Measurements from ENCODE around the gene IL2RG. TPM values are rescaled to one million over a fixed set of nuclear protein-coding genes. Genes with fewer than 3 reads are reported as not detected.

Gene IL2RG
- 1 to 10 TPM in 5 of 6 experiments, under 1 TPM in 1; 0.64 to 4.0 (median 1.7) TPM for total RNA-seq
- long read RNA-seq, partial matches to known transcripts = 0 of 1 reads
- long read RNA-seq, other reads (novel, unspliced or antisense) = 0 of 1 reads

DNA sequence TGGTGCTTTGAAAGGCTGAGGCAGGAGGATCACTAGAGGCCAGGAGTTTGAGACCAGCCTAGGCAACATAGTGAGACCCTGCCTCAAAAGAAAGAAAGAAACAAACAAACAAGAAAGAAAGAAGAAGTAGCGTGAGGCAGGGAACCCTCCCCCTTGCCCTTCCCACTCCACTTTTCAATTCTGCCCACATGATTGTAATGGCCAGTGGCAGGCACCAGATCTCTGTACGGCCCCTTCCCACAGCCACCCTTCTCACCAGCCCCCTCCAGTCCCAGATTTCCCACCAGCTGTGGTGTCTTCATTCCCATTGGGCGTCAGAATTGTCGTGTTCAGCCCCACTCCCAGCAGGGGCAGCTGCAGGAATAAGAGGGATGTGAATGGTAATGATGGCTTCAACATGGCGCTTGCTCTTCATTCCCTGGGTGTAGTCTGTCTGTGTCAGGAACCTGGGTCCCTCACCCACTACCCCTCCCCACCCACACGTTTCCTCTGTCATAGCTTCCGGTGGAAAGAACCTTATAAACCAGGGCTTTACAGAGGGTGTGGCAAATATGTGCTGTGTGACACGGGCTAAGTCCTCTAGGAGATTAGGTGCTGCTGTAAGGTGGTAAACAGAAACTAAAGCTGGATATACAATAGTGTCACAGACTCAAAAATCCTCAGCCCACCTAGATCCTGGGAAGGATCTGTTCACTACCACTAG is at the start of gene IL2RG:
Gene IL2RG, minus strand, starts transcription at position 437 of the 703 bp plus-strand sequence. Its CDS starts 38 bp downstream, at position 399.
- DNase-seq (peak in 1 of 3 donors; percentile 34), ATAC-seq (peak; percentile 51 to 71 (median 60))
- H3K27me3 ChIP-seq = no peaks in the 10 kb centered on the region
- 38% methylated on average over 7 of the region's 8 CpGs for WGBS (ENCODE audit: insufficient coverage, low coverage, low lambda C conversion rate, missing lambda C conversion rate)
- no peaks in the 10 kb centered on the region for H3K36me3 ChIP-seq
- H3K27ac ChIP-seq = peak within 1 kb of the TSS in 2 of 3 donors; percentile 3 to 40
- peak; percentile 47 for TF ChIP-seq POLR2A (IDR thresholded peaks at IDR 0.05)
- TF ChIP-seq CTCF (IDR thresholded peaks at IDR 0.05) = no peak
- H3K9me3 ChIP-seq = no peaks in the 10 kb centered on the region
- no peaks in the 10 kb centered on the region for H3K4me1 ChIP-seq
- H3K4me3 ChIP-seq = peak within 1 kb of the TSS in 1 of 3 donors; percentile 1
- intact Hi-C loops (cut with DNase I) = no loop called here

DNA sequence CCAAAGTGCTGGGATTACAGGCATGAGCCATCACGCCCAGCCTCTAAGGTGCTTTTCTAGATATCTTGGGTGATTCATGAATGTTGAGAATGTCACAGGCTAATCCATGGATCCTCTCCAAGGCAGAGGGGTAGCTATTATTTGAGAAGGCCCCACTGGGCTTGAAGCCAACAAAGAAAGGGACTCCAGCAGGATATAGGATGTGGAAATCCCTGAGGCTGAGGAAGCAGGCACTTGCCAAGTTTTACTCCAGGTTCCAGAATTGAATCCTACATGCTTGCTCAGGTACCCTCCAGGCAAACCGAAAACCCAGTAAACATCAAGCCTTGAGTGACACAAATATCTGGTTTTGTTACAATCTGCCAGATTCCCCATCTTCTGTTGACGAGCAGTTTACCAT is 49.1 kb upstream of the IL2RG start:
- Histone ChIP-seq H3K27me3 (no peaks in the 10 kb centered on the region), H3K36me3 (no peaks in the 10 kb centered on the region), H3K9me3 (no peaks in the 10 kb centered on the region), H3K4me3 (no peak overlapping the region), H3K4me1 (no peaks in the 10 kb centered on the region), H3K27ac (no peak overlapping the region)
- 51% methylated on average over 2 of the region's 3 CpGs for WGBS (ENCODE audit: insufficient coverage, low coverage, low lambda C conversion rate, missing lambda C conversion rate)
- ATAC-seq (no peak), DNase-seq (no peak)
- intact Hi-C loops (cut with DNase I) = no loop called here
- no peak for TF ChIP-seq POLR2A (IDR thresholded peaks at IDR 0.05)
- no peak for TF ChIP-seq CTCF (IDR thresholded peaks at IDR 0.05)

DNA sequence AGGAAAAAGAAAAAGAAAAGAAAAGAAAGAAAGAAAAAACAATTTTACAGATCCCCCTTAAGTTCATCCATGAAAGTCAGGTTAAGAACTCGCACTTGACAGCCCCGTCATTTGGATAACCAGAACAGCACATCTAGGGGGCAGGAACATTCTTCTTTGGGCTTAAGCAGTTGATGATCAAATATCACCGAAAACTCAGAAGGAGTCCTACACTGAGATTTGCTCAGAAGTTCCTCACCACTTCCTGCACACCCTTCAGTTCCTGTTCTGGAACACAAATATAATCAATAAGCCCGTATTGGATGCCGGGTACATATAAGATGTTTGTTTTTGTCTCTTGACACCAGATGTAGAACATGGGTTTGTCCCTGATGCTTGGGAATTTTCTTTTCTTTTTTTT is 48.0 kb upstream of the IL2RG start:
- Histone ChIP-seq H3K27ac (no peak overlapping the region), H3K4me3 (no peak overlapping the region), H3K4me1 (no peaks in the 10 kb centered on the region), H3K27me3 (no peaks in the 10 kb centered on the region), H3K36me3 (no peaks in the 10 kb centered on the region), H3K9me3 (no peaks in the 10 kb centered on the region)
- TF ChIP-seq CTCF (IDR thresholded peaks at IDR 0.05) (no peak), POLR2A (IDR thresholded peaks at IDR 0.05) (no peak)
- ATAC-seq = no peak
- DNase-seq = no peak
- WGBS (ENCODE audit: insufficient coverage, low coverage, low lambda C conversion rate, missing lambda C conversion rate) = 48% methylated on average over 5 of the region's 5 CpGs
- intact Hi-C loops (cut with DNase I) = no loop called here

DNA sequence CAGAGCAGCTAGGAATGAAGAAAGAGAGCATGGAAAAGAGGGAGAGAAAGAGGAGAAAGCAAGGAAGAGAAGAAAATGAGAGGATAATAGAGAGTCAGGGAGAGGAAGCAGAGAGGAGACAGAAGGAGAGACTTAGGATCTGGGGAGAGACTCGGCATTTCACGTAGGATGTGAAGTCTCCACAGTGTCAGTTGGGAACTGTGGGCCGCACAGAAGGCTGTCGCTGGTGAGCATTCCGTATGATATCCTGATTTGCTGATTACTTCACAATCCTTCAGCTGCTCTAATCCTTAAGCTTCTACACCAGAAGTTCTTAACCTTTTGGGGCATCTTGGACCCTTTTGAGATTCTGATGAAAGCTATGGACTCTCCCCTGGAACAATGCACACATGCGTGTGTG is 47.2 kb upstream of the IL2RG start:
- ATAC-seq (no peak), DNase-seq (no peak)
- no peak for TF ChIP-seq CTCF (IDR thresholded peaks at IDR 0.05)
- TF ChIP-seq POLR2A (IDR thresholded peaks at IDR 0.05) = no peak
- Histone ChIP-seq H3K27me3 (no peaks in the 10 kb centered on the region), H3K9me3 (no peaks in the 10 kb centered on the region), H3K36me3 (no peaks in the 10 kb centered on the region), H3K27ac (no peak overlapping the region), H3K4me1 (no peaks in the 10 kb centered on the region), H3K4me3 (no peak overlapping the region)
- 86% methylated on average over 5 of the region's 6 CpGs for WGBS (ENCODE audit: insufficient coverage, low coverage, low lambda C conversion rate, missing lambda C conversion rate)
- intact Hi-C loops (cut with DNase I) = no loop called here
